GM12801 (cell line): Measurements from ENCODE around the gene PRKN.

ENCODE experiments used
- CTCF ChIP-seq: IDR thresholded peaks from one replicate; pipeline ENCODE4 v1.5.1; 2011; ENCODE audit warnings: control low read depth; ENCODE audit not compliant: insufficient read length; ENCODE audit errors: extremely low read depth

PRKN gene

DNA sequence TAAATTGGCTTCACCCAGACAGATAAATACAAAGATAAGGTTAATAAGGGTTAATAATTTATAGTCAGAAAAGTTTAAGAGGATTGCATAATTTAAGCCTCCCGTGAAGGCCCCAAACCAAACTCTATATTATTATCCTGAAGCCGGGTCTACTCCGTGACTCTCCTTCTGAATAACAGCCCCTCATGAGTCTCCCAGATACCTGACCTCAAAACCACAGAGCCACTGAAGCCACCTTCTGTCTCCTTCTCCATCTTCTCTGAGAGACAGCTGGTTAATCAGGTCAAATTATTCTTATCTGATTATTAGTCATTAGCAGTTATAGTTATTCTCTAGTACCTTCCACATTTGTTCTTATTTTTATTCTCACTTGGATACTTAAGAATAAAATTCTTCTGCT lies 884.5 kb downstream of the PRKN start:
- no peak for TF ChIP-seq CTCF

DNA sequence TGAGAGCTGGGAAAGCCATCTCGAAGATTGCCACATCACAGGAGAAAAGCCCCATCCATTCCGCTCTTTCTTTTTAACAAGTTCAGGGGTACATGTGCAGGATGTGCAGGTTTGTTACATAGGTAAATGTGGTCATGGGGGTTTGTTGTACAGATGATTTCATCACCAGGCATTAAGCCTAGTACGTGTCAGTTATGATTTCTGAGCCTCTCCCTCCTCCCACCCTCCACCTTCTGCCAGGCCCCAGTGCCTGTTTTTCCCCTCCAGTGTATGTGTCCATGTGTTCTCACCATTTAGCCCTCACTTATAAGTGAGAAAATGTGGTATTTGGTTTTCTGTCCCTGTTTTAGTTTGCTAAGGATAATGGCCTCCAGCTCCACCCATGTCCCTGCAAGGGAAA lies 887.2 kb downstream of the PRKN start:
- TF ChIP-seq CTCF = no peak

GRCh38 chr6:161838306-161839035 lies 889.1 kb downstream of the PRKN start:
- TF ChIP-seq CTCF = no peak

- no peak for TF ChIP-seq CTCF
Measured at GRCh38 chr6:161837854-161838253, 889.7 kb downstream of the PRKN start.

GRCh38 chr6:161837449-161837735 lies 890.2 kb downstream of the PRKN start:
- no peak for TF ChIP-seq CTCF

- no peak for TF ChIP-seq CTCF
Measured at GRCh38 chr6:161836643-161837448, 890.7 kb downstream of the PRKN start.

DNA sequence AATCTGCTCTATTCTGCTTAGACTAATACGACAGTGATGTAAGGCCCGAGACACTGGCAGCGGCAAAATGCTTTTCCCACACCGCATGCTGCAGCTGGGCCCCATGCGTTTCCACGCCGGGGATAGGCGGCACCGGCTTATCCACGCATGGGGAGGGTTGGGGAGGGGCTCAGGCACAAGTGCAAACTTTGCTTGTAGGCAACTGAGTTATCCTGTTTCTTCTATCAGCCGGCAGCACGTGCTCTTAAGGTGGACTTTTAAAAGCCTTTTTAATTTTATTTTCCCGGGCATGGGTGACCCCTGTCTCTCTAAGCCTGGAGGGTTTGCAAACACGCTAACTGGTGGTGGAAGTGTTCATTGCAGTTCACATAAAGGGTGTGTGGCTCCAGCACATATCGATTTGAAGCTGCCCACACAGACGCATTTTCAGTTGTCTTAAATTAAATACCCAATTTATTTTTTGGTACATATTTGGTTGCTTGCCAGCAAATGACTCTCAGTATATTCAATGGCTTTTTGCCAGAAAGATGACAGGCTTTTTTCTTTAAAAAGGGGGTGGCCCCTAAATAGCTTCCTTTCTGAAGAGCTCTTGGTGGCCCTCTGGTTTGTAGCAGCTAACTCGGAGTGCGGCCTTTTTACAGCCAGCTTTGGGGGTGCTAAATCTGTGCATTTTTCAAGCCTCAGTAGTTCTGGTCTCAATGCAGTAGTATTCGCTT lies 891.9 kb downstream of the PRKN start:
- TF ChIP-seq CTCF = no peak
